Measurements from ENCODE around the gene KCTD19.
A peak's percentile ranks its signal among the peaks of the same experiment; 100 is the strongest.

The KCTD19 gene

DNA sequence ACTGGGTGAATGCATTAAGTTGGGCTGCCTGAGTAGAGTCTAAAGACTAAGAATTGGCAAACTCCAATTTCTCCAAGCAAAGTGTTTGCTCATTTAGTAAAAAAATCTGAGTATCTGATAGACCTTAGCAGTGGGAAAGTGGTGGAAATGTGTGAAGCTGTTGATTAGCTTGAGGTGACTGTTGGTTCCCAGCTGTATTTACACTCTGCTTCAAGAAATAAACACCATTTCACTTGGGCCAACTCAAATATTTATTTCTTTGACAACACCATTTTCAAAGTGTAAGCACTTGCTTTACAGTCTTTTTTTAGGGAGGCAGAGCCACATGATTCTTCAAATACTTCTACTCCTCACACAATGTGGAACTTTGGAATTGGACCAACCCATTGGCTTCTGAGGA, 8.7 kb downstream of the KCTD19 start:
- no peak for DNase-seq (ENCODE audit: low read depth)

DNA sequence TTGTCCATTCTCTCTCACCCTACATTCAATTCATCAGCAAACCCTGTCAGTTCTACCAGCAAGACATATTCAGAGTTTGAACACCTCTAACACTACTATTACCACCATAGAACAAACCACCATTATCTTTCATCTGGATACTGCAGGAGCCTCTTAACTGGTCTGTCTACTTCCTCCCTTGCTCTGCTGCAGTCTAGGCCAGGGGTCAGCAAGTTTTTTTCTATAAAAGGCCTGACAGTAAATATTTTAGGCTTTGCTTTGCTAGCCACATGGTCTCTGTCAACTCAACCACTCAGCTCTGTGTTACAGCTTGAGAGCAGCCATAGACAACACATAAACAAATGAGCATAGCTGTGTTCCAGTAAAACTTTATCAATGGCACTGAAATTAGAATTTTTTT, 13.8 kb downstream of the KCTD19 start:
- DNase-seq (ENCODE audit: low read depth) = peak; percentile 26

DNA sequence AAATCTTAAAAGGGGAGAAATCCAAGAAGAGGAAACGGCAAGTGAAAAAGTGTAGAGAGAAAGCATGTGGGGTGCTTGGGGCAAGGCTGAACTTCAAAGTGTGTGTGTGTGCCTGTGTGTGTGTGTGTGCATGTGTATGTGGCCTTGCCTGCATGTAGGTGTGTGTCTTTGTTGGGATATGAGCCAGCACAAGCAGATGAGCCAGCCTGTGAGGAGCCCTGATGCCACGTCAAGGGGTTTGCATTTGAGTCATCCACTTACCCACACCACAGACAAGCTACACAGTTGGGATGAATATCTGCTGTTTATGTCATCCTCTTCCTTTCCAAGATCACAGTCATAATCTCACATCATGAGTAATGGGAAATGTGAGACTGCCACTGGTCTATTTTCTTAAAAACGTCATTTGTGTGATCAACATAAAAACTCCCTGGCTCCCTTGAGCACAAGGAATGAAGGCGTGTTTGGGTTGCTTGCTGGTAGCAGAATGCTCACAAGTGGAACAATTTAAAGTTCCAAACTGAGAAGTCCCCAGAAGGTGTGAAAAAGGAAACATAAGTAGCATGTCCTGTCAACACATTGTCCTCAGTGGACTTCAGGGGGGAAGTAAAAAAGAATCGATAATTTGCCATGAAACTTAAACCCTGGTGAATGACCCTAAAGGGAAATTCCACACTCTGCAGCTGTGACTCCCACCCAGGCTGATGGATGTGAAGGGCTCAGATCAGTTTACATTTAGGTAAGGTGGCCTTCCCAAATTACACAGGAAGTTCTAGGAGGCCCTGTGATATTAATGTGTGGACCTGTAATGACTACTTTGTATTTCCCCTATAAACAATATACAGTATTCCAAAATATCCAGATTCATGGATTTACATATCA, 14.7 kb downstream of the KCTD19 start:
- peak; percentile 100 for DNase-seq (ENCODE audit: low read depth)

DNA sequence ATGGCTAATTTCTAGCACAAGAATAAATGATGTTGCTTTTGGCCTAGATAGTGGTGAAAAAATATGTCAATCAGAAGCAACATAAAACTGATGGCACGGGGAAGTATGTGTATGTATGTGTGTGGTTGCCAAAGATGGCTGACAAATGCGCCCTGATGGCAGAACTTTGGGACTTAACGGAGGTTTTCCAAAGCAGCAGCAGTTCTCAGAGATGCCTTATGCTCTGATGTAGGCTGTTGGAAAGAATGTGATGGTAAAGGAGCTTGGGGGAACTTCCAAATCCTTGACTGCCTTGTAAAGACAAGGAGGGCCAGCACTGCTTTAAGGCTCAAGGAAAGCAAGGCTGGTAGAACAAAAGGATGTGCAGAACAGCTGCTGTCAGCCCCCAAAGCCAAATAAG, 16.0 kb downstream of the KCTD19 start:
- no peak for DNase-seq (ENCODE audit: low read depth)

DNA sequence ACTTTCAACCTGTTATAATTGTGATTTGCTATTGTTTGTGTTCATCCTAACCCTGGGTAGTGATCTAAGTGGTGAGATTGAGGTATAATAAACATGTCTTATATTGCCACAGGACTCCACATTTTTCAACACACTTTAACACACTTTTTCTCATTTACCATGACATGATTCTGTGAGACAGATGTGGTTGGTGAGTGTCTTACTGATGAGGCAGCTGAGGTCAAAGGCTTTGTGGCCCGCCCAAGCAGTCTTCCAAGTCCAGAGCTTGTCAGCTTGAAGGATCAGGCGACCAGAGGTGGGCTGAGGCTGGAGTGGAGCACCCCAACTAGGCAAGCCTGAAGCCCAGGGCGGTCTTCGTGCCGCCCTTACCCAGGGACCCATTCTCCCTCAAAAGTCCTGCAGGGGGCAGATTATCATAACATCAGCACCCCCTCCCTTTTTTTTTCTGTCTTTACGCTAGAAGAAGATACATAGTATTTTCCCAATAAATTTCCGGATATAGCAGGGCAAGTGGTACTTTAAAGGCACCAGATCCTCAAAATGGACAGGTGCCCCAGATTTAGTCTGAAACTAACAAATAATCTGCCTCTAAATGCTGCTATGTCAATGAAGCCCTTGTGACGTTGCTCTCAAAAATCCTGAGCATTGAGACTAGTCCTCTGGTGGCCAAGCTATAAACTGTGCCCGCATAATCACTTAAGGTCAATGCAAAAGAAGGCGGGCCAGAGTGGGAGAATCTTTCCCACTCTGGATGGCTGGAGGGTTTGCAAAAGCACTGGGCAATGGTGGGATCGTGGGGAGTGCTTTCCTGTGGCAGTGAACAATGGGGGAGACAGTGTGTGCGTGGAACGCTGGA, 21.1 kb downstream of the KCTD19 start:
- no peak for DNase-seq (ENCODE audit: low read depth)

DNA sequence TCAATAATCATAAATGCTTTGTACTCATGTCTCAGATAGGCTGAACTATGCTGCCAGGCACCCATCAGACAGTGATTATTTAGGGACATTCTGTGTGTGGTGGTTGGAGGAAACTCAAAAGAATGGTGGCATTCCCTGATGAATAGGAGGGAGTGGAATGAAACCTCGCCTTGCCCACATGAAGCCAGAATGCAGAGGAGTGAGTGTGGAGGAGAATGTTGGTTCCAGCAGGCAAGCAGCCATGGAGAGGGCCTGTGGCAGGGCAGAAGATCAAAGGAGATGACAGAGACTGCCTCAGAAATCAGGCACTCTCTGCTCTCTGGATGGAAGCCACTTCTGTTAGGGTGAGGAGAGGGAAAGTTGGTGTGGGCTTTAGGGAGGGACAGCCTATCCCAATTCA, 22.5 kb downstream of the KCTD19 start:
- DNase-seq (ENCODE audit: low read depth) = no peak

DNA sequence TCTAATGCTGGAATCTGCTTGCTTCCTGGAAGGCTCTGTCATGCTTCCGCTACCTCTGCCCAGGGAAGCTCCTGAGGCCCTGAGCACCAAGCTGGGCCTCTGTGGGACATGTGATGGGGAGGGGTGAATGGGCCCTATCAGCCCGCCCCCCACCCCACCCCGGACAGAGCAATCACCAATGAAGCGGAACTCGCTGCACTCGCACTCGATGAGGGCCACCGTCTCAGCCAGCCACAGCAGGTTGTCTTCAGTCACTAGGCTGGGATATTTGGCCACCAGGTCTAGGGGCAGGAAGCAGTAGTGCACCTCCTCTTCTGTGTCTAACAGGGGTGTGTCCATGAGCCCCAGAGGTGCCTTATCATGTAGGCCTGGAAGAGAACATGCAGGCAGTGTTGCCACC, 23.6 kb downstream of the KCTD19 start:
- DNase-seq (ENCODE audit: low read depth) = no peak

DNA sequence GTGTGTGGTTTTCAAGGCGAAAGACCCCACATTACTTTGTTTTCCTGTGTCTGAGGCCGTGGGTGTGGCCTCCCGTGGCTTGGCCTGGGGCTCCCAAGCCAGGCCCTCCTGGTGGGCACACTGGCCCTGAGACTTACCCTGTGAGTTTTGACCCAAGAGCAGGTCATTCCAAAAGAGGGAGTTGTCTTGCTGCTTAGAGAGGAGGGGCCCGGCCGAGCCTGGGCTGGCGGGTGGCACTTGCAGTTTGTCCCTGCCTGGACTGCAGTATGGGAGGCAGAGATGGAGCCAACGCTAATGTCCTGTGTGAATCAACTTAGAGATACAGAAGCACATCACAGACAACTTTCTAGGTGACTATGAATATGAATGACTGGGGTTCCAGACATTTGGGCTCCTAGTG, 24.5 kb downstream of the KCTD19 start:
- no peak for DNase-seq (ENCODE audit: low read depth)

DNA sequence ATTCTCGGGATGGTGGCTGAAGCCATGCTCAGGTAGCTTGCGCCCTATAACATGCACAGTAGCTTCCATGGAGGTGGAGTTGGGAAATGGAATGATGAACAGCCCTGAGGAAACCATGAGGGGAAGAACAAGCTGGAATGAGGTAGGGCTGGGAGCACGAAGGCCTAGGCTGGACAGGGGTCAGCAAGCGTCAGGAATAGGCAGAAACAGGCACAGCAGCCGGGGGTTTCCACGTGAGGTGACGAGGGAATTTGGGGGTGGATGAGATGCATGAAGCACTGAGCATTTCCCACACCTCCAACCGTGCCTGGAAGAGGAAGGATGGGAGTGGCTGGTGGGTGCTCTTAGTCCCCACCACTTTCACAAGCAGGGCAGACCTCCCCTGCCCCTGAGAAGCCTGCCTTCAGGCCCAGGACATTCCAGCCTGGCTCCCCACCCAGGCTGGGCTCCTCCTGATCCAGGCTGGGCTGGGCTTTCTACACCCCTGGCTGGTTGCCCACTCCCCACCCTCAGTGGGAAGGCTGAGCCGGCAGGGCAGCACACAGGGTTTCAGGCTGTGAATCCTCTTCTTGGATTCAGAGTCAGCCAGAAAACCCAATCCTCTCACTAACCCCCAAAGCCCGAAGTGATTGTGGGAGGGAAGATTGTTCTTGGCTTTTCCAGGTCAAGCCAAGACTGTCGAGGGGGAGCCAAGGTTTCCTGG, 25.3 kb downstream of the KCTD19 start:
- no peak for DNase-seq (ENCODE audit: low read depth)

DNA sequence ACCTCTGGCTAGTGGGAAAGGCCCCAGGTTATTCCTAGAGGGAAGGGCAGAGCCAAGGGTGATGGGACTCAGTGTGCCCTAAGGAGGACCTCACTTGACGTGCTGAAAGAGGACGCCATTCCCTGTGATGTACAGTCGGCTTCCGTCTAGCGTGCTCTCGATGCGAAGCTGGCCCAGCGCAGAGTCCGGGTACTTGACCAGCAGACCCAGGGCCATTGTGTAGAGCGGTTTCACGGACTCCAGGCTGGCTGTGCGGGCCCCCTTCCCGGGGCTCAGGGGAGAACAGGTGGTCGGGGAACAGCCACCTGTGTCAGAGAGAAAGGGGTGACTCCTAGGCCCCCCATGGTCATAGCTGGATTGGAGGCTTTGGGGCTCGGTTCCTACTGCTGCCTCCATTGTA, 27.3 kb downstream of the KCTD19 start:
- DNase-seq (ENCODE audit: low read depth) = no peak

DNA sequence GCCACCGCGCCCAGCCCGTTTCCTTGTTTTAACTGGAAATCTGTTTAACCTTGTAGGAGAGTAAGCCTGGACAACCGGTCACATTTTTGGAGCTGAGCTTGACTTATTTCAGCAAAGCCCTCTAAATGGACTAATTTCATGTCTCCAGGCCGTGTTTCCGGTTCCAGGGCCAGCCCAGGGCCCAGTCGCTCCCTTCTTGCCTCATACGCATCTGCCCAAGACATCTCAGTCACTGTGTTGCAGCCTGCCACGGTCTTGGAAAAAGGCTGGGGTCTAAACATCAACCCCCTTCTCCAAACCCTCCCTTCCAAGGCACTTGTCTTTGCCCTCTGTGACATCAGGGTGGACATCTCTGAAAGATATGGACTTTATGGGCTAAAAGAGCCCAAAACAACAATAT, 28.3 kb downstream of the KCTD19 start:
- DNase-seq (ENCODE audit: low read depth) = no peak

DNA sequence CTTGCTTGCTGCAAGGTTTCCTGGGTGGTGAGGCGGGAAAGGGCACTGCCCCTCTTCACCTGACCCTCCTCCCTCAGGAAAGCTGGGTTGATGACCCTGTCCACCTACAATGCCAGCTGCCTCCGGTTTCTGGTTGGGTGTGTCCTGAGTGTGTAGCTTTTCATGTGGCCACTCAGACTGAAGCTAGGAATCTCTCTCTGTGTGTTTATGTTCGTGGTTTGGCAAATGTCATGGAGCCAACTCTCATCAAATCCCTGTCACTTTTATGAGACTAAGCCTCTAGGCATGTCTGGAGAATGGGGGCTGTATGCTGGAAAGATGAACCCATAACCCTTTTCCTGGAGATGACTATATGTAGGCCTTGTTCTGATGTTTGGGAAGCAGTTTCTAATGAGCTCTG, 30.1 kb downstream of the KCTD19 start:
- peak; percentile 62 for DNase-seq (ENCODE audit: low read depth)

DNA sequence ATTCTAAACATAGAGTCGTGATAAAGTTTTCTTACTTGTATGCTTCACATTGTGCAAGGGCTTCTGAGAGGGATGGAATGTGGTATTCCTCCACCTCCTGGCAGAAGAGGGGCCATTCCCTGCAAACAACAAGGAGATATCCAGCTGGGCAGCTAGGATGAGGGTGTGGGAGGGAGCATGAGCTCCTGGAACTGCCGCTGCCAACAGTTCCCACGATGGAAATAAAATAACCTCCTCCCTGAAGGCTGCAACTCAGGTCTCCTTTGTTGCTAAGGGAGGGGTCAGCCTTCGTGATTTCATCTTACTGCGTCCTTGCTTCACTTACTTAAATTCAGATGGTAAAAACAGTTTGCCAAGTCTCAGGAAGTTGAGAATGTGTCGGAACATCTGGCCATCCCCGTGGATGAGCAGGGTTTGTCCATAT, 31.6 kb downstream of the KCTD19 start:
- no peak for DNase-seq (ENCODE audit: low read depth)

DNA sequence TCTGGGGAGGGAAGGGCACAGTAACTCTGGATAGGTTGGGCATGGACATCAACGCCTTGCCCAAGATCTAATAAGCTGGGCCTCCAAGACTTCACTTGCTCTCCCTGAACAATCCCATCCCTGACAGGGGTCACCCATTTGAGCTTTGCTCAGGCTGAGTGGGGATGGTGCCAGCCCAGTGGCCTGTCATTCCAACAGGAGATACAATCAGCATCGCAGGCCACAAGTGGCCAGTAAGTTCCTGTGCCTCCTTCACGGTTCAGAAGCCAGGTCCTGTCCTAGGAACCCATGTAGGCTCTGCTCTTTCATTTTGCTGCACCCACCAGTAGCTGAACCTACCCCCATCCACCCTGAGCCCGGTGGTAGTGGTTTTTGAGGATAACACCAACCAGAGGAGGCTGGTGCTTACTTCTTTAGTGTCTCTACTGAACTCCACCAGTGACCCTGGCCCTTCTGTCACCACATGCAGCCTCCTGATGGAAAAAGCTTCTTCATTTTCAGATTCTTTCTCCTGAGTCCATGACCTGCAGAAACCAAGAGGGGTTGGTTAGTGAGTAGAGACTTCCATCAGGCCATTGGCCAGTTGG, 32.3 kb downstream of the KCTD19 start:
- no peak for DNase-seq (ENCODE audit: low read depth)

DNA sequence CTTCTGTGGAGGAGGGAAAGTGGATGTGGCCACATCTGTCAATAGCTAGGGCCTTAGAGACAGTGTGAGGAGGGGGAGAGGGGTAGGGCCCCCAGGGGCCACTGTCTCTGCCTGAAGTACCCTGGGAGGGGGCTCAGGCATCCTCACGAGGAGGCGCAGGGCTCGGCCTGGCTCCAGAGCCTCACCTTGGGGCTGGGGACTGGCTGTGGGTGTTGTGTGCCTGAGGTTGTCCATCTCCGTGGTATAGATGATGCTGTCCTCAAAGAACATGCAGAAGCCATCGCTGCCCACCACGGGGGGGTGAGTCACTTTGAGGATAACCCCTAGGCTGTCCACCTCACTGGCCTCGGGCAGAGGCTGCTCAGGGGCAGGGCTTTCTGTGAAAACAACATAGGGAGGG, 35.1 kb downstream of the KCTD19 start:
- no peak for DNase-seq (ENCODE audit: low read depth)

DNA sequence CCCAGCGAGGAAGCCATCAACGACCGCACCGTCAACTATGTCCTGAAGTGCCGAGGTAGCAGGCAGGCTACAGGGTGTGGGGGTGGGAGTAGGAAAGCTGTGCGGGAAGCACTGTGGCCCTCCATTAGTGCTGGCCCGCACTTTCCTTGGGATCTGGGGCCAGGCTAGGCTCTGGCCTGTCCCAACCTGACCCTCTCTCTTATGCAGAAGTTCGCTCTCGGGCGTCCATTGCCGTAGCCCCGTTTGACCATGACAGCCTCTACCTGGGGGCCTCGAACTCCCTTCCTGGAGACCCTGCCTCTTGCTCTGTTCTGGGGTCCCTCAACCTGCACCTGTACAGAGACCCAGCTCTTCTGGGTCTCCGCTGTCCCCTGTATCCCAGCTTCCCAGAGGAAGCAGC, 38.6 kb downstream of the KCTD19 start:
- DNase-seq (ENCODE audit: low read depth) = no peak

DNA sequence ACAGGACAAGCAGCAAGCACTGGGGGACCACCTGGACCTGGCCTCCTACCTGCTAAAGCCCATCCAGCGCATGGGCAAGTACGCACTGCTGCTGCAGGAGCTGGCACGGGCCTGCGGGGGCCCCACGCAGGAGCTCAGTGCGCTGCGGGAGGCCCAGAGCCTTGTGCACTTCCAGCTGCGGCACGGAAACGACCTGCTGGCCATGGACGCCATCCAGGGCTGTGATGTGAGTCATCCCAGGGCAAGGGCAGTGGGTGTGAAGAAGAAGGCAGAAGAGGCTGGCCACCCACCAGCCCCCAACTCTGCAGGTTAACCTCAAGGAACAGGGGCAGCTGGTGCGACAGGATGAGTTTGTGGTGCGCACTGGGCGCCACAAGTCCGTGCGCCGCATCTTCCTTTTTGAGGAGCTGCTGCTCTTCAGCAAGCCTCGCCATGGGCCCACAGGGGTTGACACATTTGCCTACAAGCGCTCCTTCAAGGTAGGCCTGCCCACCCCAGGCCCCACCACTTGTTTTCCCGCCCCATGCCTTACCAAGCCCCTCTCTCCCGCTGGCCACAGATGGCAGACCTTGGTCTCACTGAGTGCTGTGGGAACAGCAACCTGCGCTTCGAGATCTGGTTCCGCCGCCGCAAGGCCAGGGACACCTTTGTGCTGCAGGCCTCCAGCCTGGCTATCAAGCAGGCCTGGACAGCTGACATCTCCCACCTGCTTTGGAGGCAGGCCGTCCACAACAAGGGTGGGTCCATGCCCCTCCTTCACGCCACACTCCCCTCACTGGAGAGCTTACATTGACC, 39.9 kb downstream of the KCTD19 start:
- DNase-seq (ENCODE audit: low read depth) = no peak

DNA sequence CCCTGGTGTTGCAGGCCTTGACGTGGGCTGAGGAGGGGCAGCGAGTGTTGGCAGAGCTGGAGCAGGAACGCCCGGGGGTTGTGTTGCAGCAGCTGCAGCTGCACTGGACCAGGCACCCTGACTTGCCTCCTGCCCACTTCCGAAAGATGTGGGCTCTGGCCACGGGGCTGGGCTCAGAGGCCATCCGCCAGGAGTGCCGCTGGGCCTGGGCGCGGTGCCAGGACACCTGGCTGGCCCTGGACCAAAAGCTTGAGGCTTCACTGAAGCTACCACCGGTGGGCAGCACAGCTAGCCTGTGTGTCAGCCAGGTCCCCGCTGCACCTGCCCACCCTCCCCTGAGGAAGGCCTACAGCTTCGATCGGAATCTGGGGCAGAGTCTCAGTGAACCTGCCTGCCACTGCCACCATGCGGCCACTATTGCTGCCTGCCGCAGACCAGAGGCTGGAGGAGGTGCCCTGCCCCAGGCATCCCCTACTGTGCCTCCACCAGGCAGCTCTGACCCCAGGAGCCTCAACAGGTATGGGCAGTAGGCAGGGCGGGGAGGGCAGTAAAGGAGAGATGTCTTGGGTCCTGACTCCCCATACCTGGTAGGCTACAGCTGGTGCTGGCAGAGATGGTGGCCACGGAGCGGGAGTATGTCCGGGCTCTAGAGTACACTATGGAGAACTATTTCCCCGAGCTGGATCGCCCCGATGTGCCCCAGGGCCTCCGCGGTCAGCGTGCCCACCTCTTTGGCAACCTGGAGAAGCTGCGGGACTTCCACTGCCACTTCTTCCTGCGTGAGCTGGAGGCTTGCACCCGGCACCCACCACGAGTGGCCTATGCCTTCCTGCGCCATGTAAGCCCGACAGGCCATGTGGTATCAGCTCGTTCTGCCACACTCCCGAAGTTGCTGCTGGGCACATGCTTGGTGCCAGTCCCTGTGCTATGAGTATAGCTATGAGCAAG, 41.6 kb downstream of the KCTD19 start:
- DNase-seq (ENCODE audit: low read depth) = peak; percentile 28

DNA sequence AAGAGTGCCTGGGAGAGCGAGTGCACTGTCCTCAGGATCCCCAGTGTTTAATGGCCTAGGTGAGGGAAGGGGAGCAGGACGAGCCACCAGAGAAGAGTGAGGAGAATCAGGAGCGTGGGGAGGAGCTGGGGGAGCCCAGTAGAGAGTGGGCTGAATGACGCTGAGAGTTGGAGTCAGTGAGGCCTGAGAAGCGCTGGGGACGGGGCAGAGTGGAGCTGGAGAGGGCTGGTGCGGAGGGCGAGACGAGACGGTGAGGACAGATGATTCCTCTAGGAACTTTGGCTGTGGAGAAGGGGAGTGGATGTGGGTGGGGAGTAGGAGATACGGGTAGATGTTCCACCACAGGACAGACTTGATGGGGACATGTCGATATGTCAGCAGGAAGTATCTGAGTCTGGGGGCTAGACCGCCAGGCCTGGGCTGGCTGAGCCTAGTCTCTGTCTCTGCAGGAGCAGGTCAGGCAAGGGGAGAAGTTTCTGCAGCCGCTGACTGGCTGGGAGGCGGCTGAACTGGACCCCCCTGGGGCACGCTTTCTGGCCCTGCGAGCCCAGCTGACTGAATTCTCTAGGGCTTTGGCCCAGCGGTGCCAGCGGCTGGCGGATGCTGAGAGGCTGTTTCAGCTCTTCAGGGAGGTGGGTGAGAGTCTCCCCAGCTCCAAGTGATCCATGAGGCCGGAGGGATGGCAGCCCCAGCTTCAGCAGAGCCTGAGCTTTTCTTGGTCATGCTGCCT, 42.5 kb downstream of the KCTD19 start:
- no peak for DNase-seq (ENCODE audit: low read depth)

Measured in iris pigment epithelial cell (primary cell).